Left lobe of liver (tissue), 2 donors: ENCODE measurements around the gene CPD. TPM values are rescaled to one million over a fixed set of nuclear protein-coding genes. Genes with fewer than 3 reads are reported as not detected.
"Not testable (repeated sequence)": the region's sequence is repeated elsewhere in the genome, so short reads cannot be mapped to it uniquely, and the experiment has no call there.

Experiments
- ATAC-seq: fragments of 200-7000 bp; cut with Tn5 transposase; one replicate; pipeline ENCODE4 v1.9.1; 2020; ENCODE audit warnings: mild to moderate bottlenecking, moderate library complexity
- DNase-seq: peaks from one replicate; pipeline ENCODE4 v3.0.0-alpha.2; 2020; ENCODE audit warnings: low spot score
- total RNA-seq: library from RNA; stranded (reverse); gene quantifications from one replicate; pipeline ENCODE4 v1.2.1, GENCODE V29; 2021
- donor health status: DM: no; HTN: no; CAD: no; lungs with moderate emphysema.
- donor health status: DM: no; HTN: yes; CAD: no.

Gene CPD
- total RNA-seq, 1 donor from 2014 or later: 33.8 TPM

GRCh38 chr17:30381340-30381659 lies 2.6 kb downstream of the CPD start:
- DNase-seq (no peak), ATAC-seq (no peak)

- DNase-seq: no peak
- ATAC-seq: no peak
Observed at GRCh38 chr17:30382345-30382744, 3.6 kb downstream of the CPD start.

GRCh38 chr17:30388321-30389179 lies 9.8 kb downstream of the CPD start:
- ATAC-seq: no peak

GRCh38 chr17:30389756-30390300 lies 11.1 kb downstream of the CPD start:
- no peak for ATAC-seq
- DNase-seq: no peak

More at GRCh38 chr17:30388321-30389179, 9.8 kb downstream of the CPD start:
- DNase-seq: no peak

DNA sequence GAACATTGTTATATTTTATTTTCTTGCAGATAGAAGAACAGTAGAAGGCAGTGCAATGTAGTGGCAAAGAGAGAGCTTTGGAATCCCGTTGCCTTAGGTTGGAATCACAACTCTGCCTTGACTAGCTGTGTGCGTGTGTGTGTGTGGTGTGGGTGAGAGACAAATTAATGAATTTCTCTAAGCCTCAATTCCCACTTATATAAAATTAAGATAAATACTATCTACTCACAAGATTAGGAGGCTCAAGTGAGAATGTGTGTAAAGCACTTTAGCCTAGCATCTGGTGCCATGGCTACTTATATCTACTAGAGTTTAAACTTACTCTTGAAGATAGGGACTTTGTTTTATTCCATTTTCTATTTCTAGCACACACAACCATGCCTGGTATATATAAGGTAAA lies 12.8 kb downstream of the CPD start:
- ATAC-seq: no peak
- DNase-seq: no peak

DNA sequence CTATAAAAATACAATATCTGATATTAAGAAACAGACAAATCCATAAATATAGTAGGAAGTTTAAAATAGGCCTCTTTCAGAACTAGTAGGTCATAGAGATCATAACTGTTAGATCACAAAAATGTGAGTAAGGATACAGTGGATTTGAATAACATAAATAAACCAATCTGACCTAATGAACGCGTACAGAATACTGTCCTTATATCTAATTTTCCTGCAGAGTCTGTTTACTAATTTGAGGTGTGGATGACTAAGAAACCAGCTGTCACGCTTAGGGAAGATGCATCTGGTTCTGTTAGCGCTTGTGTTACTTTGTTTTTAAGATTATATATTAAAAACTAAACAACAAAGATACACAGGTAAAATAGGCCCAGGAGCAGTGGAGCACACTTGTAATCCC lies 14.8 kb downstream of the CPD start:
- ATAC-seq: no peak
- no peak for DNase-seq

DNA sequence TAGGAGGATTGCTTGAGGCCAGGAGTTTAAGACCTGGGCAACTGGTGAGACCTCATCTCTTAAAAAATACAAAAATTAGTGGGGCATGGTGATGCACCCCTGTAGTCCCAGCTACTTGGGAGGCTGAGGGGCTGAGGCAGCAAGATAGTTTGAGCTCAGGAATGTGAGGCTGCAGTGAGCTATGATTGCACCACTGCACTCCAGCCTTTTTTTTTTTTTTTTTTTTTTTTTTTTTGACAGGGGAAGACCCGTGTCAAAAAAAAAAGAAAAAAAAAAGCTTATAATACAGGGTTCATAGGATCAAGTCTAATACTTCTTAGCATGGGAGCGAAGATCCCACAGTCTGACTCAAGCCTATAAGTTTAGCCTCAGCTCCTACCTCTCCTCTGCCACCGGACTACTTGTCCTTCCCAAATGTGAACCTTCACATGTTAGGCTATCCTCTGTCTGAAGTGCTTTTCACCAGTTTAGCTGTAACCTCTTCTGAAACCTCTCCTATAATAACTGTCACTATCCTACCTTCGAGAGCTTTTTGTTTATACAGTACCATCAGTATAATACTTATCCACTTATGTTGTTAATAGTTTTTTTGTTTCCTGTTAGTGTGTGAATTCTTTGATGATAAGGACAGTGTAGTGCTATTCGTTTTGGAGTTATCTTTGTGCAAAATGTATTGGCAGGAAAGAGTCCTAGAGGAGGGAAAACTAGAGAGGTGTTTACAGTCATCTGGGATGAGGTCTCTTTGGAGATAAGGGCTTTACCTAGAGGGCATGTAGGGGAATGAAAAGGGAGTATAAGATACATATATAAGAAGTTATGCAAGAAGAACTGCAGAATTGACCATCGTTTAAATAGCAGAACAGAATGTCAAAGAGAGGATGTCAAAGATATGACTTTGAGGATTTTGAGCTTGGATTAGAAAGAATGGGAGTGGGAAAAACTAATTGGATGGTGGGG lies 15.5 kb downstream of the CPD start:
- DNase-seq (no peak), ATAC-seq (no peak)

DNA sequence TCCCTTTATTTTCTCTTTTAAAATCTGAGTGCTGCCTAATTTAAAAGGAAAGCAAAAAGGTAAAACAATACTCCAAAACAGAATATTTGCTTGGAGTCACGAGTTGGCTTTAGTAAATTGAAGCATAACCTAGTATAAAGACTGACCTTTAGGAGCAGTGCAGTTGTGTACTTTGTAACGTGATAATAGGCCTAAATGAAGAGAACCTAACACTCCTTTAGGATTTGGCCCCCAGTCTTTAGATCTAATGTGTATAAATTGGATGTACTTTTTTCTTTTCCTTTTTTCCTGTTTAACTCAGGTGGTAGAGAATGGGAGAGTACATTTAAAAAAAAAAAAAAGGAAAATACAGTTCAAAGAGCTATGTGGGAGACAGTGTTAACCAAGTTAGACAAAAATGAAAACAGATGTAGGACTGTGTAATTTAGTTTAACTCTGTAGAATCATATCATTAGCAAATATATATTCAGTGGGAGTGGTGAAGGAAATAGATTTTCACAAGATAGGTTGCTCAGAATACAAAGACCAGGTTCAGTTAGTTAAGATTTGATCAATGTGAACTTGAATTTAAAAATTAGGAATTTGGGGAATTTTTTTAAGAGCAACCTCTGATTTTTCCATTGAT lies 16.8 kb downstream of the CPD start:
- peak; percentile 89 for ATAC-seq
- DNase-seq: no peak

DNA sequence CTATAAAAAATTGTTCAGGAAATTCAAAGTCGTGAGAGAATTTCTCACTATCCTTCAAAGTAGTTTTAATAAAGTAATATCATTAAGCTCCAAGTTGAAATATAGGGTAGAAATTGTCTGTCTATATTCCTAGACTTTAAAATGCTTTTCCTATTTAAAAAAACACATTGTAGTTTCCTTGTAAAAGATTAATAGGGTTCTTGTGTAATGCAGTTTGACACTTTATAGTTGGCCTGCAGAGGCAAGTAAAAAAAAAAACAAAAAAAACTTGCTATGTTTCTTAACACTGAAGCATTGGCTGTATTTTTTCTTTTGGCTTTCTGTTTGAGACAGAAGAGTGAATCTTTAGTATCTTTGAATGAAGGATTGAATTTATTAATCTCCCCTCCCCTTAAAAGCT lies 17.4 kb downstream of the CPD start:
- no peak for DNase-seq
- ATAC-seq: peak; percentile 62

DNA sequence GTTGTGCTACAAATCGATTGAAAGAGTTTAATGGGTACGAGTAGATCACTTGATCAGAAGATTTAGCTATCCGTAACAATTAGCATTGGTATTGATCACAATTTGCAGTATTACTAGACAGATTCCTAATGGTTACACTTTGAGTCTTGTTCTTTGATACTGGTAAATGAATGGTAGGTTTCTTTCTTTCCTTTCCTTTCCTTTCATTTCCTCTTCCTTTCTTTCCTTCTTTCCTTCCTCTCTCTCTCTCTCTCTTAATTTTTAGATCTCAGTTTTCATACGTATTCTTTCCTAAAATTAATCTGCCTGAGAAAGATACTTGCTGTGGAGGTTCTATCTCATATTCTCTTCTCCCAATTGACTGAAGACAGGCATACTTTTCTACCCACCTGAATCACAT lies 17.9 kb downstream of the CPD start:
- DNase-seq: no peak
- peak; percentile 33 for ATAC-seq

DNA sequence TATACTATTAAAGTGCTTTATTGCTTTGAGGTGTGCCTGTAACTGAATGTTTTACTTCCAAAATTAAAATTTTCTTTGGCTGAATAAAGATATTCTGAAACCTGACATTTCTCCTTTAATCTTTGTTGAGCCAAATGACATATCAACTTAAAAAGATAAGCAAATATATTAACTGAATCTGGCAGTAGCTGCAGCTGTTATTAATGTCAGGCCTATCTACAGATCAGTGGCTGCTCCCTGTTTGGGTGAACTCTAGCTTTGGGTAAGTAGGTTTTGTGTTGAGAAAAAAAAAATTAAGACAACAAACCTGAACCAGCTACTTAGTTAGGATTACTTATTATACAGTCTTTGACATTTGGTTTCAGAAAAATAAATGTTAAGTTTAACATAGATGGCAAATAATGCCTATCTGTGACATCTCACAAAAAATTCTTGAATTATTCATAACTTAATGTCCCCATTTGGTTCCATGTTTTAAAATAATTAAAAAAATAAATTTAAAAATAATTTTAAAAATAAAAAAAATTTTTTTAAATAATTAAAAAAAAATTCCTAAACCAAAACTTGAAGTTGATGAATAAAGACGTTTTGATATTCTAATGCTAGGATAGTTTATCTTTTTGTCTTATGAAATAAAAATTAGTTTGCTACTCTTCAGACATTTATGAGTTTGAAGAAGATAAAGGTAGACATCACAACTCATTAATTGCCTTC lies 19.8 kb downstream of the CPD start:
- ATAC-seq (no peak), DNase-seq (no peak)

DNA sequence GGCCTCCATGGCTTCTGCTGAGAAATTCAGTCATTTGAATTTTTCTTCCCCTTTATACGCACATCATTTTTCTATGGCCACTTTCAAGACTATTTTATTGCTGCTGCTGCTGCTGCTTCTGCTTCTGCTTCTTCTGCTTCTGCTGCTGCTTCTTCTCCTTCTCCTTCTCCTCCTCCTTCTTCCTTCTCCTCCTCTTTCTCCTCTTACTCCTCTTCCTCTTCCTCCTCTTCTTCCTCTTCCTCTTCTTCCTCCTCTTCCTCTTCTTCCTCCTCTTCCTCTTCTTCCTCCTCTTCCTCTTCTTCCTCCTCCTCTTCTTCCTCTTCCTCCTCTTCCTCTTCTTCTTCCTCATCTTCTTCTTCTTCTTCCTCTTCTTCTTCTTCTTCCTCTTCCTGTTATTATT lies 22.4 kb downstream of the CPD start:
- ATAC-seq (no peak), DNase-seq (no peak)

DNA sequence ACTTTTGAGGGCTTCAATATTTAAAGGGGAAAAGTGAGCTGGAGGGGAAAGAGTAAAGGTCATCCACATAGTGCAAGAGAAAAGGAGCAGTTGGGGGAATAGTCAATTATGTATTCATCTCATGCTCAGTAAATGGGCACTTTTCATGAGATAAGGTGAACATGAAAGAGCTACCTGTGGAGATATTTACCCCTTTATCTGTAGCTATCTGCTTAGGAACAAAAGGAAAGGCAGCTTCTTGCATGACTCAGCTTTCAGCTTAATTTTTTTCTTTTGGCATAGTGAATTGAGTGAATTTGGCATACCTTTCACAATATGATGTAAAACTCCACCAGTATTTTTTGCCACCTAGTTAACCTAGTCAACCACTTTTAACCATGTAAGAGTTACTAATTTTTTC lies 26.4 kb downstream of the CPD start:
- DNase-seq (no peak), ATAC-seq (no peak)

DNA sequence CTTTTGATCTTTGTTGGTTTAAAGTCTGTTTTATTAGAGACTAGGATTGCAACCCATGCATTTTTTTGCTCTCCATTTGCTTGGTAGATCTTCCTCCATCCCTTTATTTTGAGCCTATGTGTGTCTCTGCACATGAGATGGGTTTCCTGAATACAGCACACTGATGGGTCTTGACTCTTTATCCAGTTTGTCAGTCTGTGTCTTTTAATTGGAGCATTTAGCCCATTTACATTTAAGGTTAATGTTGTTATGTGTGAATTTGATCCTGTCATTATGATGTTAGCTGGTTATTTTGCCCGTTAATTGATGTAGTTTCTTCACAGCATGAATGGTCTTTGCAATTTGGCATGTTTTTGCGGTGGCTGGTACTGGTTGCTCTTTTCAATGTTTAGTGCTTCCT lies 31.9 kb downstream of the CPD start:
- not testable (repeated sequence) for DNase-seq

GRCh38 chr17:30412008-30412496 lies 33.3 kb downstream of the CPD start:
- ATAC-seq, DNase-seq: not testable (repeated sequence)

More for the DNA sequence above, 31.9 kb downstream of the CPD start:
- not testable (repeated sequence) for ATAC-seq

- no peak for DNase-seq
- no peak for ATAC-seq
Observed at GRCh38 chr17:30413109-30413508, 34.4 kb downstream of the CPD start.

- DNase-seq (no peak), ATAC-seq (no peak)
Observed at GRCh38 chr17:30414486-30414885, 35.8 kb downstream of the CPD start.

GRCh38 chr17:30415491-30415890 lies 36.8 kb downstream of the CPD start:
- no peak for ATAC-seq

DNA sequence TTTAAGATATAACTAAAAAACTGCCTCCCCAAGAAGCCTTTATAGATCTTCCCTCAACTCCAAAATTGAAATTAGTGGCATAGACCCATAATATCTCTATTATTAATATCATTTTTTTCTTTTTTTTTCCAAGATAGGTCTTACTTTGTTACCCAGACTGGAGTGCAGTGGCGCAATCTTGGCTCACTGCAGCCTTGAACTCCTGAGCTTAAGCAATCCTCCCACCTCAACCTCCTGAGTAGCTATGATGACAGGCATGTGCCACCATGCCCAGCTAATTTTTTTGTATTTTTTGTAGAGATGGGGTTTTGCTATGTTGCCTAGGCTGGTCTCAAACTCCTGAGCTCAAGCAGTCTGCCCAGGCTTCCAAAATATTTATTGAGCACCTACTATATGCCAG lies 39.3 kb downstream of the CPD start:
- not testable (repeated sequence) for DNase-seq, ATAC-seq

More at GRCh38 chr17:30415491-30415890, 36.8 kb downstream of the CPD start:
- DNase-seq: no peak

DNA sequence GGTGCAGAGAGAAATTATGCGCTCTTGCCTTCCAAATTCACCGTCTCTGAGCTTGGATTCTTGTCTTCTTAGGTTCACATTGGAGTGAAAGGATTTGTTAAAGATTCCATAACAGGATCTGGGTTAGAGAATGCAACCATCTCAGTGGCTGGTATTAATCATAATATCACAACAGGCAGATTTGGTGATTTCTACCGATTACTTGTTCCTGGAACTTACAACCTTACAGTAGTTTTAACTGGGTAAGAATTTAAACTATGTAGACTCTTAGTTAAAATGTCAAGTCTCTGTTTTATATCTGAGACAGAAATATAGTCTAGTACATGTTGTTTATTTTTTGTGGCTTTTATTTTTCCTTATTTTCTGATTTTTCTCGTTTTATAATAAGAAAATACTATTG lies 42.9 kb downstream of the CPD start:
- DNase-seq: no peak
- ATAC-seq: no peak
